HG03159 (cell line): ENCODE results near the gene ZNF668.
"Not testable (repeated sequence)": the region's sequence is repeated elsewhere in the genome, so short reads cannot be mapped to it uniquely, and the experiment has no call there.

Experiments used
- ATAC-seq: cut with Tn5 transposase; IDR thresholded peaks from one replicate; pipeline ENCODE4 v1.9.1; 2021; ENCODE audit warnings: mild to moderate bottlenecking, moderate library complexity; ENCODE audit not compliant: unreplicated experiment

The ZNF668 gene

GRCh38 chr16:31061126-31061812, 12.8 kb downstream of the ZNF668 start:
- no peak for ATAC-seq

GRCh38 chr16:31055613-31056012, 18.4 kb downstream of the ZNF668 start:
- ATAC-seq: no peak

- no peak for ATAC-seq
These were observed 21.9 kb downstream of the ZNF668 start for GRCh38 chr16:31052114-31052513.

- ATAC-seq: no peak
These were observed 23.6 kb downstream of the ZNF668 start for GRCh38 chr16:31050280-31051030.

GRCh38 chr16:31043898-31044481, 30.1 kb downstream of the ZNF668 start:
- no peak for ATAC-seq

GRCh38 chr16:31043352-31043751, 30.7 kb downstream of the ZNF668 start:
- no peak for ATAC-seq

- no peak for ATAC-seq
These were observed 31.2 kb downstream of the ZNF668 start for GRCh38 chr16:31042866-31043265.

- no peak for ATAC-seq
These were observed 35.0 kb downstream of the ZNF668 start for GRCh38 chr16:31038993-31039392.

GRCh38 chr16:31036691-31037090, 37.3 kb downstream of the ZNF668 start:
- ATAC-seq: no peak

- peak; percentile 53 for ATAC-seq
These were observed 40.1 kb downstream of the ZNF668 start for GRCh38 chr16:31033709-31034492.

GRCh38 chr16:31032736-31033708, 41.0 kb downstream of the ZNF668 start, which contains the start of gene STX4:
Gene STX4 (plus strand): TSS chr16:31033558. CDS start chr16:31033806, 248 bp downstream.
- peak; percentile 70 for ATAC-seq

- no peak for ATAC-seq
These were observed 42.8 kb downstream of the ZNF668 start for GRCh38 chr16:31031276-31031675.

GRCh38 chr16:31029272-31029671, 44.8 kb downstream of the ZNF668 start:
- no peak for ATAC-seq

GRCh38 chr16:31025339-31025738, 48.7 kb downstream of the ZNF668 start:
- ATAC-seq: no peak

- ATAC-seq: no peak
These were observed 50.3 kb downstream of the ZNF668 start for GRCh38 chr16:31023627-31024226.

GRCh38 chr16:31023252-31023602, 50.8 kb downstream of the ZNF668 start:
- ATAC-seq: no peak

- no peak for ATAC-seq
These were observed 51.3 kb downstream of the ZNF668 start for GRCh38 chr16:31022544-31023251.

GRCh38 chr16:31020536-31020935, 53.5 kb downstream of the ZNF668 start:
- no peak for ATAC-seq

GRCh38 chr16:31017756-31018155, 56.3 kb downstream of the ZNF668 start:
- not testable (repeated sequence) for ATAC-seq
